NT2/D1 (cell line): Measurements from ENCODE around the gene CHEK2.

Source experiments
- DNase-seq: peaks from one replicate; pipeline ENCODE4 v3.0.0-alpha.2; 2011; ENCODE audit warnings: low read depth, low spot score
- H3K27me3 ChIP-seq: 2 replicates; pipeline ENCODE4 v1.6.0; 2011; ENCODE audit warnings: mild to moderate bottlenecking; ENCODE audit not compliant: insufficient read length, insufficient read depth
- H3K36me3 ChIP-seq: 2 replicates; pipeline ENCODE4 v1.6.1; 2011; ENCODE audit warnings: mild to moderate bottlenecking, low read length, mixed read lengths; ENCODE audit not compliant: insufficient read depth, insufficient read length
- H3K4me1 ChIP-seq: 2 replicates; pipeline ENCODE4 v1.5.1; 2011; ENCODE audit not compliant: insufficient read depth, insufficient read length
- H3K4me3 ChIP-seq: 2 replicates; pipeline ENCODE4 v1.5.1; 2011; ENCODE audit warnings: low read depth; ENCODE audit not compliant: insufficient read length
- H3K9ac ChIP-seq: 2 replicates; pipeline ENCODE4 v1.6.0; 2011; ENCODE audit warnings: low read depth; ENCODE audit not compliant: insufficient read length
- H3K9me3 ChIP-seq: 2 replicates; pipeline ENCODE4 v1.5.1; 2011; ENCODE audit warnings: mild to moderate bottlenecking, low read length; ENCODE audit not compliant: insufficient read depth
- SUZ12 ChIP-seq: IDR thresholded peaks from 2 replicates; pipeline ENCODE4 v1.6.1; 2011; ENCODE audit not compliant: insufficient read length, insufficient read depth; ENCODE audit errors: extremely low read depth
- YY1 ChIP-seq: IDR thresholded peaks from 2 replicates; pipeline ENCODE4 v1.6.1; 2011; ENCODE audit not compliant: insufficient read length, insufficient read depth
- ZNF274 ChIP-seq: IDR thresholded peaks from 2 replicates; pipeline ENCODE4 v1.6.1; 2011; ENCODE audit warnings: mild to moderate bottlenecking, low read depth, low read length

Gene CHEK2

DNA sequence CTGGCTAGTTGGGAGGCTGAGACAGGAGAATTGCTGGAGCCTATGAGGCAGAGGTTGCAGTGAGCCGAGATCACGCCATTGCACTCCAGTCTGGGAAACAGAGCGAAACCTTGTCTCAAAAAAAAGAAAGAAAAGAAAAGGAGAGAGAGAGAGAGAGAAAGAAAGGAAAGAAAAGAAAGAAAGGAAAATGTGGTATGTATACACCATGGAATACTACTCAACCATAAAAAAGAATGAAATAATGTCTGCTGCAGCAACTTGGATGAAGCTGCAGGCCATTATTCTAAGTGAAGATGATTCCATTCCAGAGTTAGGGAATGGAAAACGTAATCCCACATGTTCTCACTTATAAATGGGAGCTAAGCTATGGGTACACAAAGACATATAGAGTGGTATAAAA, 92.8 kb downstream of the CHEK2 start:
- Histone ChIP-seq H3K4me1 (no peaks in the 10 kb centered on the region), H3K4me3 (no peak overlapping the region), H3K27me3 (no peaks in the 10 kb centered on the region), H3K36me3 (no peaks in the 10 kb centered on the region), H3K9me3 (peaks cover 9% of the 10 kb centered on the region), H3K9ac (no peak overlapping the region)
- no peak for DNase-seq
- no peak for TF ChIP-seq YY1
- no peak for TF ChIP-seq ZNF274
- TF ChIP-seq SUZ12, result no peak

DNA sequence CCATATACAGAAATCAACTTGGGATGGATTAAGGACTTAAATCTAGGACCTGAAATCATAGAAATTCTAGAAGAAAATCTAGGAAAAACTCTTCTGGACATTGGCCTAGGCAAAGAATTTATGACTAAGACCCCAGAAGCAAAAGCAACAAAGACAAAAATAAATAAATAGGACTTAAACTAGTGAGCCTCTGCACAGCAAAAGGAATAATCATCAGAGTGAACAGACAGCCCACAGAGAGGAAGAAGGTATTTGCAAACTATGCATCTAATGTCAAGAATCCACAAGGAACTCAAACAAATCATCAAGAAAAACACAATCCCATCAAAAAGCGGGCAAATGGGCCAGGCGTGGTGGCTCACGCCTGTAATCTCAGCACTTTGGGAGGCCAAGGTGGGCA, 94.4 kb downstream of the CHEK2 start:
- H3K9me3 ChIP-seq, result no peaks in the 10 kb centered on the region
- TF ChIP-seq SUZ12 (no peak), YY1 (no peak), ZNF274 (no peak)
- H3K36me3 ChIP-seq, result no peaks in the 10 kb centered on the region
- DNase-seq, result no peak
- no peaks in the 10 kb centered on the region for H3K27me3 ChIP-seq
- no peak overlapping the region for H3K9ac ChIP-seq
- H3K4me1 ChIP-seq, result no peaks in the 10 kb centered on the region
- no peak overlapping the region for H3K4me3 ChIP-seq

DNA sequence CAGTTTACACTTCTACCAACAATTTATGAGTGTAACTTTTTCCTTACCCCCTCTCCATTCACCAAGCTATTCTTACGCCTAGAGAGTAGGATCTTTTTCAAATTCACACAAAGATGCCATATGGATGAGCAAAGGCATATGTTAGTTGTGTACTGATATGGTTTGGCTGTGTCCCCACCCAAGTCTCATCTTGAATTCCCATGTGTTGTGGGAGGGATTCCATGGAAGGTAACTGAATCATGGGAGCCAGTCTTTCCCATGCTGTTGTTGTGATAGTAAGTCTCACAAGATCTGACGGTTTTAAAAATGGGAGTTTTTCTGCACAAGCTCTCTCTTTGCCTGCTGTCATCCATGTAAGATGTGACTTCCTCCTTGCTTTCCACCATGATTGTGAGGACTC, 102.3 kb downstream of the CHEK2 start:
- TF ChIP-seq YY1, result no peak
- no peak for TF ChIP-seq ZNF274
- no peak for TF ChIP-seq SUZ12
- no peaks in the 10 kb centered on the region for H3K27me3 ChIP-seq
- H3K36me3 ChIP-seq, result no peaks in the 10 kb centered on the region

More for the DNA sequence above, 102.3 kb downstream of the CHEK2 start:
- Histone ChIP-seq H3K4me1 (no peaks in the 10 kb centered on the region), H3K9me3 (no peaks in the 10 kb centered on the region), H3K4me3 (no peak overlapping the region), H3K9ac (no peak overlapping the region)
- no peak for DNase-seq
